Heart left ventricle (tissue), 13 donors: ENCODE results near the gene VASH1.

Experiments
- POLR2A ChIP-seq, 2 donors: fragments of 450-650 bp; IDR thresholded peaks; one replicate each; pipeline ENCODE4 v1.6.1; 2017; ENCODE audit warnings: antibody characterized with exemption in 2 of 2, mild to moderate bottlenecking in 2 of 2, moderate library complexity in 2 of 2
- TF ChIP-seq, protein P1 (sequence below), 12 donors: fragments of 200-600 bp; sonication (generic) in 4 of 12; IDR thresholded peaks; one replicate each; pipeline versions ENCODE4 v1.5.0 to v1.8.0; 2018 to 2022; ENCODE audit warnings: antibody characterized with exemption in 12 of 12, mild to moderate bottlenecking in 5 of 12
- donor health status: ischemic (EF 13 %, LVEDD 7.1; RV severe dilation, severe dysfunction).
- donor health status: DM: no; HTN: yes; CAD: no.
- donor health status: DM: no; HTN: no; CAD: no.
- donor health status: ischemic (EF 25% LVEDD 6.9; RV normal size, moderate dysfunction).
- donor health status: ischemic (EF 25% LVEDD 5.7; RV mildly dilated, moderate dysfunction).
- donor health status: ischemic (EF 35%, LVEDD 5.7; RV mildly dilated, moderate dysfunction).
- donor health status: nonischemic (EF 11% LVEDD 7.7; RV severe dilation, severe dysfunction).
- donor health status: DM: yes; HTN: yes; CAD: no.
- donor health status: PGD.
- donor health status: ischemic (EF 29% LVEDD 5.4; RV normal size, mild dysfunction).
- donor health status: nonischemic (EF 23%, LVEDD 6.1; RV moderate dilation, normal function).

DNA sequence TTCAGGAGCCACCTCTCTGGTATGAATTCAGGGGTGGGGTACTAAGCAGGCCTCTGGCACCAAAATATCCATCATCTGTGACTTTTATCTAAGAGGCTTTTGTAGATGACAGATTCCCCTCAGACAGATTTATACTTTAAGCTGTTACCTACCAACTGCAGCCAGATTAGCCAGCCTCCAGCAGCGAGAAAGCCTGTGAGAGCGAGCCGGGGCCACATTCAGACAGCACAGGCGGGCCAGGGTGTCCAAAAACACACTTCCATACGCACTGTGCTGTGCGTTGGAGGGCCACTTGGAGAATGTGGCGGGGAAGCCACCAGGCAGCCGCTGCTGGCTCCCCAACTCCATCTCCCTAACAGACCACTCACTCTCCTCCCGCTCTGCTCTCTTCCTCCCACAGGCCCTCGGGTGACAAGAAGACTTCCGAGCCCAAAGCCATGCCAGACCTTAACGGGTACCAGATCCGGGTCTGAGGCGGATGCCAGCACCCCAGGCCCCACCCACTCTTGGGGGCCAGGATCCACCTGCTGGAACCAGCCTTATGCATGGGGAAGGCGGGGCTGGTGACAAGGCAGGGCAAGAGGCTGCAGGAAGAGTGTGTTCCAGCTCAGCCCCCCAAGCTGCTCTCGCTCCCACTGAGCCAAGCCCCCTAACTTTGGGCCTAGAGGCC is 17.4 kb downstream of the VASH1 start:
- TF ChIP-seq, protein P1, sequence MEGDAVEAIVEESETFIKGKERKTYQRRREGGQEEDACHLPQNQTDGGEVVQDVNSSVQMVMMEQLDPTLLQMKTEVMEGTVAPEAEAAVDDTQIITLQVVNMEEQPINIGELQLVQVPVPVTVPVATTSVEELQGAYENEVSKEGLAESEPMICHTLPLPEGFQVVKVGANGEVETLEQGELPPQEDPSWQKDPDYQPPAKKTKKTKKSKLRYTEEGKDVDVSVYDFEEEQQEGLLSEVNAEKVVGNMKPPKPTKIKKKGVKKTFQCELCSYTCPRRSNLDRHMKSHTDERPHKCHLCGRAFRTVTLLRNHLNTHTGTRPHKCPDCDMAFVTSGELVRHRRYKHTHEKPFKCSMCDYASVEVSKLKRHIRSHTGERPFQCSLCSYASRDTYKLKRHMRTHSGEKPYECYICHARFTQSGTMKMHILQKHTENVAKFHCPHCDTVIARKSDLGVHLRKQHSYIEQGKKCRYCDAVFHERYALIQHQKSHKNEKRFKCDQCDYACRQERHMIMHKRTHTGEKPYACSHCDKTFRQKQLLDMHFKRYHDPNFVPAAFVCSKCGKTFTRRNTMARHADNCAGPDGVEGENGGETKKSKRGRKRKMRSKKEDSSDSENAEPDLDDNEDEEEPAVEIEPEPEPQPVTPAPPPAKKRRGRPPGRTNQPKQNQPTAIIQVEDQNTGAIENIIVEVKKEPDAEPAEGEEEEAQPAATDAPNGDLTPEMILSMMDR (IDR thresholded peaks at IDR 0.05), result no peak
- TF ChIP-seq POLR2A (IDR thresholded peaks at IDR 0.05), result no peak
